Measurements from ENCODE around the gene SKAP1.

The SKAP1 gene

GRCh38 chr17:48192321-48192731 lies 237.7 kb downstream of the SKAP1 start:
- TF ChIP-seq EZH2phosphoT487 (conservative IDR thresholded peaks at IDR 0.05; ENCODE audit: low read length) (no peak), CTCF (IDR thresholded peaks at IDR 0.05; ENCODE audit: insufficient read depth, low read length, poor library complexity, severe bottlenecking) (no peak)
- no peaks in the 10 kb centered on the region for H3K9me3 ChIP-seq (ENCODE audit: insufficient read depth, low read length)
- no peak overlapping the region for H2AFZ ChIP-seq (ENCODE audit: low read depth, low read length, severe bottlenecking)
- H3K4me3 ChIP-seq (ENCODE audit: insufficient read depth, low read length, poor library complexity, severe bottlenecking) = no peak overlapping the region
- no peaks in the 10 kb centered on the region for H3K36me3 ChIP-seq (ENCODE audit: low read length)
- no peaks in the 10 kb centered on the region for H3K79me2 ChIP-seq (ENCODE audit: insufficient read depth, low read length)
- no peak overlapping the region for H3K27ac ChIP-seq (ENCODE audit: low read depth, low read length)
- no peaks in the 10 kb centered on the region for H3F3A ChIP-seq (ENCODE audit: insufficient read depth)
- no peak overlapping the region for H3K9ac ChIP-seq (ENCODE audit: low read length)
- H3K4me2 ChIP-seq (ENCODE audit: low read depth, low read length, poor library complexity, severe bottlenecking) = no peak overlapping the region
- no peaks in the 10 kb centered on the region for H3K27me3 ChIP-seq (ENCODE audit: low read length)
- H3K9me2 ChIP-seq (replicated peaks; ENCODE audit: insufficient read depth, low read length) = no peaks in the 10 kb centered on the region
- no peaks in the 10 kb centered on the region for H4K20me1 ChIP-seq (ENCODE audit: low read depth, low read length)

- TF ChIP-seq EZH2phosphoT487 (conservative IDR thresholded peaks at IDR 0.05; ENCODE audit: low read length) = no peak
- no peak for TF ChIP-seq CTCF (IDR thresholded peaks at IDR 0.05; ENCODE audit: insufficient read depth, low read length, poor library complexity, severe bottlenecking)
- Histone ChIP-seq H3K36me3 (ENCODE audit: low read length) (no peaks in the 10 kb centered on the region), H3K27ac (ENCODE audit: low read depth, low read length) (no peak overlapping the region), H4K20me1 (ENCODE audit: low read depth, low read length) (no peaks in the 10 kb centered on the region), H3K9me3 (ENCODE audit: insufficient read depth, low read length) (no peaks in the 10 kb centered on the region), H3K27me3 (ENCODE audit: low read length) (no peaks in the 10 kb centered on the region), H3K9me2 (replicated peaks; ENCODE audit: insufficient read depth, low read length) (no peaks in the 10 kb centered on the region), H2AFZ (ENCODE audit: low read depth, low read length, severe bottlenecking) (no peak overlapping the region), H3F3A (ENCODE audit: insufficient read depth) (no peaks in the 10 kb centered on the region), H3K9ac (ENCODE audit: low read length) (no peak overlapping the region), H3K4me3 (ENCODE audit: insufficient read depth, low read length, poor library complexity, severe bottlenecking) (no peak overlapping the region), H3K4me2 (ENCODE audit: low read depth, low read length, poor library complexity, severe bottlenecking) (no peak overlapping the region), H3K79me2 (ENCODE audit: insufficient read depth, low read length) (no peaks in the 10 kb centered on the region)
These were observed 238.7 kb downstream of the SKAP1 start for GRCh38 chr17:48191362-48191761.

- no peak overlapping the region for H2AFZ ChIP-seq (ENCODE audit: low read depth, low read length, severe bottlenecking)
- no peak overlapping the region for H3K4me3 ChIP-seq (ENCODE audit: insufficient read depth, low read length, poor library complexity, severe bottlenecking)
- no peaks in the 10 kb centered on the region for H3K9me2 ChIP-seq (replicated peaks; ENCODE audit: insufficient read depth, low read length)
- no peaks in the 10 kb centered on the region for H3K27me3 ChIP-seq (ENCODE audit: low read length)
- no peak overlapping the region for H3K4me2 ChIP-seq (ENCODE audit: low read depth, low read length, poor library complexity, severe bottlenecking)
- no peaks in the 10 kb centered on the region for H4K20me1 ChIP-seq (ENCODE audit: low read depth, low read length)
- no peak for TF ChIP-seq CTCF (IDR thresholded peaks at IDR 0.05; ENCODE audit: insufficient read depth, low read length, poor library complexity, severe bottlenecking)
- no peak for TF ChIP-seq EZH2phosphoT487 (conservative IDR thresholded peaks at IDR 0.05; ENCODE audit: low read length)
- H3K36me3 ChIP-seq (ENCODE audit: low read length) = no peaks in the 10 kb centered on the region
- H3K9me3 ChIP-seq (ENCODE audit: insufficient read depth, low read length) = no peaks in the 10 kb centered on the region
- no peak overlapping the region for H3K27ac ChIP-seq (ENCODE audit: low read depth, low read length)
- no peaks in the 10 kb centered on the region for H3K79me2 ChIP-seq (ENCODE audit: insufficient read depth, low read length)
- H3K9ac ChIP-seq (ENCODE audit: low read length) = no peak overlapping the region
- no peaks in the 10 kb centered on the region for H3F3A ChIP-seq (ENCODE audit: insufficient read depth)
These were observed 239.1 kb downstream of the SKAP1 start for GRCh38 chr17:48190871-48191270.

All from SU-DHL-6 (cell line).